ENCODE measurements around the gene IL1RAPL2. TPM values are rescaled to one million over a fixed set of nuclear protein-coding genes. Genes with fewer than 3 reads are reported as not detected.
"Not testable (repeated sequence)": the region's sequence is repeated elsewhere in the genome, so short reads cannot be mapped to it uniquely, and the experiment has no call there.

The IL1RAPL2 gene
- total RNA-seq, 1 experiment from 2014 or later = not detected

GRCh38 chrX:105609530-105609929 lies 1043.5 kb downstream of the IL1RAPL2 start:
- no peak for DNase-seq (ENCODE audit: low read depth)

- no peak for DNase-seq (ENCODE audit: low read depth)
Measured at GRCh38 chrX:105610411-105610810, 1044.4 kb downstream of the IL1RAPL2 start.

- DNase-seq (ENCODE audit: low read depth) = no peak
Measured at GRCh38 chrX:105618393-105619101, 1052.5 kb downstream of the IL1RAPL2 start.

- no peak for DNase-seq (ENCODE audit: low read depth)
Measured at GRCh38 chrX:105634180-105634579, 1068.2 kb downstream of the IL1RAPL2 start.

GRCh38 chrX:105635794-105636193 lies 1069.8 kb downstream of the IL1RAPL2 start:
- no peak for DNase-seq (ENCODE audit: low read depth)

- no peak for DNase-seq (ENCODE audit: low read depth)
Measured at GRCh38 chrX:105636667-105637066, 1070.7 kb downstream of the IL1RAPL2 start.

GRCh38 chrX:105645667-105646357 lies 1079.8 kb downstream of the IL1RAPL2 start:
- no peak for DNase-seq (ENCODE audit: low read depth)

GRCh38 chrX:105646592-105647372 lies 1080.8 kb downstream of the IL1RAPL2 start:
- DNase-seq (ENCODE audit: low read depth) = no peak

GRCh38 chrX:105647749-105648148 lies 1081.8 kb downstream of the IL1RAPL2 start:
- DNase-seq (ENCODE audit: low read depth) = no peak

- no peak for DNase-seq (ENCODE audit: low read depth)
Measured at GRCh38 chrX:105648732-105649131, 1082.7 kb downstream of the IL1RAPL2 start.

- DNase-seq (ENCODE audit: low read depth) = no peak
Measured at GRCh38 chrX:105650577-105650976, 1084.6 kb downstream of the IL1RAPL2 start.

- DNase-seq (ENCODE audit: low read depth) = no peak
Measured at GRCh38 chrX:105650986-105651385, 1085.0 kb downstream of the IL1RAPL2 start.

- no peak for DNase-seq (ENCODE audit: low read depth)
Measured at GRCh38 chrX:105653891-105654290, 1087.9 kb downstream of the IL1RAPL2 start.

GRCh38 chrX:105658136-105658535 lies 1092.1 kb downstream of the IL1RAPL2 start:
- DNase-seq (ENCODE audit: low read depth) = no peak

GRCh38 chrX:105662248-105662647 lies 1096.2 kb downstream of the IL1RAPL2 start:
- no peak for DNase-seq (ENCODE audit: low read depth)

- DNase-seq (ENCODE audit: low read depth) = no peak
Measured at GRCh38 chrX:105664243-105664642, 1098.2 kb downstream of the IL1RAPL2 start.

- not testable (repeated sequence) for DNase-seq (ENCODE audit: low read depth)
Measured at GRCh38 chrX:105684288-105684687, 1118.3 kb downstream of the IL1RAPL2 start.

GRCh38 chrX:105694839-105695238 lies 1128.8 kb downstream of the IL1RAPL2 start:
- DNase-seq (ENCODE audit: low read depth) = no peak

GRCh38 chrX:105695451-105695850 lies 1129.5 kb downstream of the IL1RAPL2 start:
- no peak for DNase-seq (ENCODE audit: low read depth)

- DNase-seq (ENCODE audit: low read depth) = no peak
Measured at GRCh38 chrX:105696870-105697269, 1130.9 kb downstream of the IL1RAPL2 start.

GRCh38 chrX:105697984-105698781 lies 1132.2 kb downstream of the IL1RAPL2 start:
- DNase-seq (ENCODE audit: low read depth) = no peak

- DNase-seq (ENCODE audit: low read depth) = no peak
Measured at GRCh38 chrX:105700331-105700730, 1134.3 kb downstream of the IL1RAPL2 start.
